ENCODE results near the gene DUOXA1.
"Not testable (repeated sequence)": the region's sequence is repeated elsewhere in the genome, so short reads cannot be mapped to it uniquely, and the experiment has no call there.

The DUOXA1 gene

GRCh38 chr15:45084163-45084562 is 45.5 kb downstream of the DUOXA1 start:
- Histone ChIP-seq H3F3A (ENCODE audit: low read depth) (no peaks in the 10 kb centered on the region), H3K4me1 (ENCODE audit: insufficient read depth, low read length, poor library complexity, severe bottlenecking) (no peaks in the 10 kb centered on the region), H2AFZ (ENCODE audit: low read length) (no peak overlapping the region), H3K9me3 (ENCODE audit: insufficient read depth, low read depth, low read length) (no peaks in the 10 kb centered on the region), H4K20me1 (ENCODE audit: insufficient read depth, low read length, poor library complexity, severe bottlenecking) (no peaks in the 10 kb centered on the region), H3K79me2 (ENCODE audit: insufficient read depth, low read length) (no peaks in the 10 kb centered on the region), H3K27me3 (ENCODE audit: insufficient read depth, low read length, poor library complexity, severe bottlenecking) (no peaks in the 10 kb centered on the region), H3K4me3 (ENCODE audit: low read length, poor library complexity, severe bottlenecking) (no peak overlapping the region), H3K4me2 (ENCODE audit: low read depth, low read length, poor library complexity, severe bottlenecking) (no peak overlapping the region), H3K9me2 (replicated peaks; ENCODE audit: low read depth, low read length) (no peaks in the 10 kb centered on the region), H3K36me3 (ENCODE audit: insufficient read depth, low read length) (no peaks in the 10 kb centered on the region), H3K9ac (ENCODE audit: low read depth, low read length, poor library complexity, severe bottlenecking) (no peak overlapping the region)
- no peak for TF ChIP-seq EZH2phosphoT487 (IDR thresholded peaks at IDR 0.05; ENCODE audit: borderline replicate concordance)
- TF ChIP-seq, protein P1, sequence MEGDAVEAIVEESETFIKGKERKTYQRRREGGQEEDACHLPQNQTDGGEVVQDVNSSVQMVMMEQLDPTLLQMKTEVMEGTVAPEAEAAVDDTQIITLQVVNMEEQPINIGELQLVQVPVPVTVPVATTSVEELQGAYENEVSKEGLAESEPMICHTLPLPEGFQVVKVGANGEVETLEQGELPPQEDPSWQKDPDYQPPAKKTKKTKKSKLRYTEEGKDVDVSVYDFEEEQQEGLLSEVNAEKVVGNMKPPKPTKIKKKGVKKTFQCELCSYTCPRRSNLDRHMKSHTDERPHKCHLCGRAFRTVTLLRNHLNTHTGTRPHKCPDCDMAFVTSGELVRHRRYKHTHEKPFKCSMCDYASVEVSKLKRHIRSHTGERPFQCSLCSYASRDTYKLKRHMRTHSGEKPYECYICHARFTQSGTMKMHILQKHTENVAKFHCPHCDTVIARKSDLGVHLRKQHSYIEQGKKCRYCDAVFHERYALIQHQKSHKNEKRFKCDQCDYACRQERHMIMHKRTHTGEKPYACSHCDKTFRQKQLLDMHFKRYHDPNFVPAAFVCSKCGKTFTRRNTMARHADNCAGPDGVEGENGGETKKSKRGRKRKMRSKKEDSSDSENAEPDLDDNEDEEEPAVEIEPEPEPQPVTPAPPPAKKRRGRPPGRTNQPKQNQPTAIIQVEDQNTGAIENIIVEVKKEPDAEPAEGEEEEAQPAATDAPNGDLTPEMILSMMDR (conservative IDR thresholded peaks at IDR 0.05; ENCODE audit: low read length): no peak

GRCh38 chr15:45083223-45083622 is 46.5 kb downstream of the DUOXA1 start:
- H3K9me3 ChIP-seq (ENCODE audit: insufficient read depth, low read depth, low read length): no peaks in the 10 kb centered on the region
- H3K27me3 ChIP-seq (ENCODE audit: insufficient read depth, low read length, poor library complexity, severe bottlenecking): no peaks in the 10 kb centered on the region
- no peaks in the 10 kb centered on the region for H3K36me3 ChIP-seq (ENCODE audit: insufficient read depth, low read length)
- H4K20me1 ChIP-seq (ENCODE audit: insufficient read depth, low read length, poor library complexity, severe bottlenecking): no peaks in the 10 kb centered on the region
- no peak overlapping the region for H3K9ac ChIP-seq (ENCODE audit: low read depth, low read length, poor library complexity, severe bottlenecking)
- no peaks in the 10 kb centered on the region for H3F3A ChIP-seq (ENCODE audit: low read depth)
- no peak overlapping the region for H2AFZ ChIP-seq (ENCODE audit: low read length)
- no peak overlapping the region for H3K4me3 ChIP-seq (ENCODE audit: low read length, poor library complexity, severe bottlenecking)
- H3K4me1 ChIP-seq (ENCODE audit: insufficient read depth, low read length, poor library complexity, severe bottlenecking): no peaks in the 10 kb centered on the region
- H3K79me2 ChIP-seq (ENCODE audit: insufficient read depth, low read length): no peaks in the 10 kb centered on the region
- TF ChIP-seq, protein P1 (conservative IDR thresholded peaks at IDR 0.05; ENCODE audit: low read length): no peak
- TF ChIP-seq EZH2phosphoT487 (IDR thresholded peaks at IDR 0.05; ENCODE audit: borderline replicate concordance): no peak
- H3K4me2 ChIP-seq (ENCODE audit: low read depth, low read length, poor library complexity, severe bottlenecking): no peak overlapping the region
- H3K9me2 ChIP-seq (replicated peaks; ENCODE audit: low read depth, low read length): no peaks in the 10 kb centered on the region

DNA sequence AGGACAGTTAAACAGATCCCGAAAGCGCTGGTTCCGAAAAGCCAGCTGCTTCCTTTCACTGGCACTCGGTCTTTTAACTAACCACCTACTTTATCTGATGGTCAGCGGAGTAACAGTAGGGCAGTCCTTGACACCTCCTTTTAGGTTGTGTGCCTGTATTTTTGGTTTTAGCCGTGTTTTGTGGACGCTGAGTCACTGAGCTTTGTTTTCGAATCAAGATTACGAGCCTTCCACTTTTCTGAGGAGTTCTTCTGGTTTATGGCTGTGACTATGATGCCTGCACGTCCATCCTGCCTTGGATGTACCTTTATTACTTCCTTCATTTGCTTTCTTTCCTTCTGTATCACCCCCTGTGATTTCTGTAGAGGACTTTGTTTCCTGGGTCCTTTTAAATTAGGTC is 47.3 kb downstream of the DUOXA1 start:
- H2AFZ ChIP-seq (ENCODE audit: low read length); H3K4me1 ChIP-seq (ENCODE audit: insufficient read depth, low read length, poor library complexity, severe bottlenecking): not testable (repeated sequence)

GRCh38 chr15:45080593-45080992 is 49.1 kb downstream of the DUOXA1 start:
- H3F3A ChIP-seq (ENCODE audit: low read depth); H3K4me1 ChIP-seq (ENCODE audit: insufficient read depth, low read length, poor library complexity, severe bottlenecking); H3K79me2 ChIP-seq (ENCODE audit: insufficient read depth, low read length); H3K9me3 ChIP-seq (ENCODE audit: insufficient read depth, low read depth, low read length); H3K9ac ChIP-seq (ENCODE audit: low read depth, low read length, poor library complexity, severe bottlenecking); H4K20me1 ChIP-seq (ENCODE audit: insufficient read depth, low read length, poor library complexity, severe bottlenecking); H3K36me3 ChIP-seq (ENCODE audit: insufficient read depth, low read length); H3K4me2 ChIP-seq (ENCODE audit: low read depth, low read length, poor library complexity, severe bottlenecking); H2AFZ ChIP-seq (ENCODE audit: low read length); H3K4me3 ChIP-seq (ENCODE audit: low read length, poor library complexity, severe bottlenecking); H3K9me2 ChIP-seq (replicated peaks; ENCODE audit: low read depth, low read length); H3K27me3 ChIP-seq (ENCODE audit: insufficient read depth, low read length, poor library complexity, severe bottlenecking): not testable (repeated sequence)

More for the DNA sequence above, 47.3 kb downstream of the DUOXA1 start:
- H3K4me2 ChIP-seq (ENCODE audit: low read depth, low read length, poor library complexity, severe bottlenecking); H3K9ac ChIP-seq (ENCODE audit: low read depth, low read length, poor library complexity, severe bottlenecking); H3F3A ChIP-seq (ENCODE audit: low read depth); H3K79me2 ChIP-seq (ENCODE audit: insufficient read depth, low read length); H3K36me3 ChIP-seq (ENCODE audit: insufficient read depth, low read length); H3K27me3 ChIP-seq (ENCODE audit: insufficient read depth, low read length, poor library complexity, severe bottlenecking); H3K9me3 ChIP-seq (ENCODE audit: insufficient read depth, low read depth, low read length); H3K9me2 ChIP-seq (replicated peaks; ENCODE audit: low read depth, low read length); H4K20me1 ChIP-seq (ENCODE audit: insufficient read depth, low read length, poor library complexity, severe bottlenecking); H3K4me3 ChIP-seq (ENCODE audit: low read length, poor library complexity, severe bottlenecking): not testable (repeated sequence)

GRCh38 chr15:45079628-45080246 is 49.9 kb downstream of the DUOXA1 start:
- H4K20me1 ChIP-seq (ENCODE audit: insufficient read depth, low read length, poor library complexity, severe bottlenecking); H3K9ac ChIP-seq (ENCODE audit: low read depth, low read length, poor library complexity, severe bottlenecking); H3K9me3 ChIP-seq (ENCODE audit: insufficient read depth, low read depth, low read length); H3K4me1 ChIP-seq (ENCODE audit: insufficient read depth, low read length, poor library complexity, severe bottlenecking); H3K79me2 ChIP-seq (ENCODE audit: insufficient read depth, low read length); H3K9me2 ChIP-seq (replicated peaks; ENCODE audit: low read depth, low read length); H3K4me3 ChIP-seq (ENCODE audit: low read length, poor library complexity, severe bottlenecking); H3K4me2 ChIP-seq (ENCODE audit: low read depth, low read length, poor library complexity, severe bottlenecking); H3K27me3 ChIP-seq (ENCODE audit: insufficient read depth, low read length, poor library complexity, severe bottlenecking); H3K36me3 ChIP-seq (ENCODE audit: insufficient read depth, low read length); H2AFZ ChIP-seq (ENCODE audit: low read length); H3F3A ChIP-seq (ENCODE audit: low read depth): not testable (repeated sequence)

DNA sequence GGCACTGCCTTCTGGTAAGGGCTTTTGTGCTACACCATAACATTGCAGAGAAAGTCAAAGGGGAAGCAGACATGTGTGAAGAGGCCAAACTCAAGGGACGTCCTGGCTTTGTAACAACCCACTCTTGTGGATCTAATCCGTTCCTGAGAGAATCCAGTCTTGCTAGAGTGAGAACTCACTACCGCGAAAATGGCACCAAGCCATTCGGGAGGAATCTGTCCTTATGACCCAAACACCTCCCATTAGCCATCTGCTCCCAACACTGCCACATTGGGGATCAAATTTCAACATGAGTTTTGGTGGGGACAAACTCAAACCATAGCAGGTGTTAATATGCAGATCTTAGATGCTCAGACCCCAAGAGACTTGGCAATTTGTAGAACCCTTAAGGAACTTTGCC is 50.5 kb downstream of the DUOXA1 start:
- not testable (repeated sequence) for H3K36me3 ChIP-seq (ENCODE audit: insufficient read depth, low read length); H3K9me2 ChIP-seq (replicated peaks; ENCODE audit: low read depth, low read length); H3K4me3 ChIP-seq (ENCODE audit: low read length, poor library complexity, severe bottlenecking); H3K9me3 ChIP-seq (ENCODE audit: insufficient read depth, low read depth, low read length); H3K79me2 ChIP-seq (ENCODE audit: insufficient read depth, low read length); H2AFZ ChIP-seq (ENCODE audit: low read length); H3K4me2 ChIP-seq (ENCODE audit: low read depth, low read length, poor library complexity, severe bottlenecking); H3F3A ChIP-seq (ENCODE audit: low read depth); H3K27me3 ChIP-seq (ENCODE audit: insufficient read depth, low read length, poor library complexity, severe bottlenecking); H3K4me1 ChIP-seq (ENCODE audit: insufficient read depth, low read length, poor library complexity, severe bottlenecking); H4K20me1 ChIP-seq (ENCODE audit: insufficient read depth, low read length, poor library complexity, severe bottlenecking); H3K9ac ChIP-seq (ENCODE audit: low read depth, low read length, poor library complexity, severe bottlenecking)

Measured in Loucy (cell line).